ENCODE data around the gene SQSTM1.
"Not testable (repeated sequence)": the region's sequence is repeated elsewhere in the genome, so short reads cannot be mapped to it uniquely, and the experiment has no call there.

Gene SQSTM1

DNA sequence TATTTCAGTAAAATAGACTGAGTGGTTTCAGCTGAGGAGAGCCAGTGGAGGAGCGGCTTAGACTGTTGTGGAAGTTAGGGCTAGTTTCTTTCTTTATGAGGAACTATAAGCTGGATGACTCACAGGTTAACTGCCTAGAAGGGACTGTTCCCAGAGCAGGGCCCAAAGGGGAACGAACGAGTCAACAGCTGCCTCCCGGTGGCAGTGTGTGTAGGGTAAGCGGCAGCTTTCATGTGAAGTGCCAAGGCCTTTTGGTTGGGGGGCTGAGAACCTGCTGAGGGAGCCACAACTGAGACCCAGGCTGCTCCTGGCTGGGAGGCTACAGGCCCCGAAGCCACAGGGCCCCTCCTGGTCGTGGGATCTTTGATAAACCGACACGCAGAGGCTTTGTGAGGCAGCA is 7.0 kb downstream of the SQSTM1 start:
- DNase-seq (ENCODE audit: low read depth) = no peak

DNA sequence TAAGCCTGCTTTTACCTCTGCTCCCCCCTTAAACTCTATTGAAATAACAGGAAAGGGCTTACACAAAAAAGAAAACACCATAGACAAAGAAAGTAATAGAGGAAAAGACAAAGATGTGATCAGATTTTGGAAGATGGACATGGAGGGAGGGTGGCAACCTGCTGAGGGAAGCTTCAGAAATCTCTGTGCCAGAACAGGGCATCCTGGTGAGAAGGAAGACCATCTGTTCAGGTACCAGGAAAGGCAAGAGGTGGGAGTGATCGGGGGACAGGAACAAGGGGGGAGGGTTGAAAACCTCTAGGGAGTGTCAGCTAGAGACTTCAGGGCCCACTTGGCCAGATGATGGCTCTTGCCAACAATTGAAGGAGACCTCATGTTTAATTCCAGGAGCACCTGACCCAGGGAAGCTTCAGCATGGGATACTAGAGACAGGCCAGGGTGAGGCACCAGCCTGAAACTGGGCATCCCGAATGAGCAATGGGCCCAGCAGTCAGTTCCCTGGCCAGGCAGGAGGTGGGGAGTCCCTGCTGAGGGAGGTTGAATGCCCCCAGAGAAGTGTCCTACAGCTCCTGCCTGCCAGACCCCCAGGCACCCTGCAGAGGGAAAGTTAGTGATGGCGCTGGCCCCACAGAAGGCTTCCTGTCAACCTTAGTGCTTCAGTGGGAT is 8.2 kb downstream of the SQSTM1 start:
- DNase-seq (ENCODE audit: low read depth) = no peak

DNA sequence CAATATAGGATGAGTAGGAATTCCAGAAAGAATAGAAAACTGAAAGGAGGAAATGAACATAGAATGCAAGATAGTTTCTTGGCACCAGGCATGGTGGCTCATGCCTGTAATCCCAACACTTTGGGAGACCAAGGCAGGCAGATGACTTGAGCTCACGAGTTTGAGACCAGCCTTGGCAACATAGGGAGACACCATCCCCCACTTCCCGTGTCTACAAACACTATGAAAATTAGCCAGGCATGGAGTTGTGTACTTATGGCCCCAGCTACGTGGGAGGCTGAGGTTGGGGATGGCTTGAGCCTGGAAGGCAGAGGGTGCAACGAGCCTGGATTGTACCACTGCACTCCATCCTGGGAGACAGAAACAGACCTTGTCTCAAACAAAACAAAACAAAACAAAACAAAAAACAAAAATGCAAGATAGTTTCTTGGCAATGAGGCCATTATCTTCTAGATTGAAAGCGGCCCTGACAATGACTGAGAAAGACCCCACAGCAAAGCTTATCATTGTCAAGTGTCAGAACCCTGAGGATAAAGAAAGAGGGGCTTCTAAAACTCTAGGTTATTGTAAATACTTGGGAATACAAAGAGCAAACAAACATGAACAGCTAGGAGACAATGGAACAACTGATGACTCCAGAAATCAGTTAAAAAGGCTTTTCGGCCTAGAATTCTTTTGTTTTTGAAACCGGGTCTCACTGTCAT is 9.2 kb downstream of the SQSTM1 start:
- no peak for DNase-seq (ENCODE audit: low read depth)

DNA sequence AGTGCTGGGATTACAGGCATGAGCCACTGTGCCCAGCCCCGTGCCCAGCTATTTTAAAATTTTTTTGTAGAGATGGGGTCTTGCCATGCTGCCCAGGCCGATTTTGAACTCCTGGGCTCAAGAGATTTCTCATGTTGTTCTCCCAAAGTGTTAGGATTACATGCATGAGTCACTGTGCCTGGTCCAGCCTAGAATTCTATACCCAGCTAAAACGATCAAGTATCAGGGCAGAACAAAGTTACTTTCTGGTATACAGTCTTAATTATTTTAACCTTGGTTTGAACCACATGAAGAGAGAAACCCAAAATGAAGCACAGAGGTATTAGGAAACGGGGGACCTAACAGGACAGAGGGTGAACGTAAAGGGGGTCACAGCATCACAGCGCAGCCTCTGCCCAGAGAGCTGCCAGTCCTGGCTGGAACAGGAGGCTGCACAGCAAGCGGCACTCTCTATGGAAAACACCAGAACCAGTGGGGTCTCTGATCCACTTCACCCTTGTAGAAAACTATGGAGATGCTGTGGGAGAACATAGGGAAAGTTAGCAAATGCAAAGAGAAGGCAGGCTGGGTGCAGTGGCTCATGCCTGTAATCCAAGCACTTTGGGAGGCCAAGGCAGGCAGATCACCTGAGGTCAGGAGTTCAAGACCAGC is 10.2 kb downstream of the SQSTM1 start:
- no peak for DNase-seq (ENCODE audit: low read depth)

DNA sequence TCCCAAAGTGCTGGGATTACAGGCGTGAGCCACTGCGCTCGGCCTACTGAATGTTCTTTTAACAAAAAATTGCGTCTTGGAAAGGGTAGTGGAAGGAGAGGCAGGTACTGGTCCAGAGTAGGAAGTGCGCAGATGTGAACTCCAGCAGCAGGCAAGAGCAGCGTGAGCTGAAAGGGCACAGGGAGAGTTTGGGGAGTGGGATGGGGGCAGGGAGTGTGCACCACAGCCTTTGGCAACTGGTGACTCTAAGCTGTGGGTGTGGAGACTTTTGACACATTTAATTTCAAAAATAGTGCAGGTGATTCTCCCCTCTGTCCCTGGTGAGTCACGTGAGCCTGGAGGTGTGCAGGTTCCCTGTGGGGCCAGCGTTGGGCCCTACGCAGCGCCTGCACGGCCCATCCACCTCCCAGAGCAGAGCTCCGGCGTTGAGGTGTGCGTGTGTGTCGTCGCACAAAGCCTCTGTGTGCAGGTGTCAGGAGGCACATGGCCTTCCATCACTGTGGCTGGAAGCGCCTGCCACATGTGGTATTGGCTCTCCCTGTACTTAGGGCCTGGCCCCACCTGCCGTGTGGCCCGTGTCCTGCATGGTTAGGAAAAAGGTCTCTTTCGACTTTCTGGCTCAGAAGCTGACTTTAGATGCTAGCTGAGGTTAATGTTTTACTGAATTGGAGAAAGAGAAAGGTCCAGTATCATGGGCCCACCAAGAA is 11.5 kb downstream of the SQSTM1 start:
- DNase-seq (ENCODE audit: low read depth) = no peak

DNA sequence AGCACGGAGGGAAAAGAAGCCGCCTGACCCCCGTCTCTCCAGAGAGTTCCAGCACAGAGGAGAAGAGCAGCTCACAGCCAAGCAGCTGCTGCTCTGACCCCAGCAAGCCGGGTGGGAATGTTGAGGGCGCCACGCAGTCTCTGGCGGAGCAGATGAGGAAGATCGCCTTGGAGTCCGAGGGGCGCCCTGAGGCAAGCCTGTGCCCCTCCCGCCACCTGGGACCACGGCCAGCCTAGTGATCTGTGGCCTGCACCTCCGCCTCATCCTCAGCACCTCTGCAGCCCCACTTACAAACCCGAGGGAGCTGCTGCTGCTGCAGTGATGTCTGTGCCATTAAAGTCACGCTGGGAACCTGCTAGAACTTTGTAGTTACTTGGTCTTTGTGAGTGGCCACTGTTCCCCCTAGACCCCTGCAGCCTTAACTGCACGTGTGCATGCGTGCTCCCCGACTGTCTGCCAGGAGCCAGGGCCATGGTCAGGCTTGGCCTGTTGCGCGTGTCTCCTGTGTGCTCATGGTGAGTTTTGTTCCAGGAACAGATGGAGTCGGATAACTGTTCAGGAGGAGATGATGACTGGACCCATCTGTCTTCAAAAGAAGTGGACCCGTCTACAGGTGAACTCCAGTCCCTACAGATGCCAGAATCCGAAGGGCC is 12.5 kb downstream of the SQSTM1 start:
- DNase-seq (ENCODE audit: low read depth) = no peak

DNA sequence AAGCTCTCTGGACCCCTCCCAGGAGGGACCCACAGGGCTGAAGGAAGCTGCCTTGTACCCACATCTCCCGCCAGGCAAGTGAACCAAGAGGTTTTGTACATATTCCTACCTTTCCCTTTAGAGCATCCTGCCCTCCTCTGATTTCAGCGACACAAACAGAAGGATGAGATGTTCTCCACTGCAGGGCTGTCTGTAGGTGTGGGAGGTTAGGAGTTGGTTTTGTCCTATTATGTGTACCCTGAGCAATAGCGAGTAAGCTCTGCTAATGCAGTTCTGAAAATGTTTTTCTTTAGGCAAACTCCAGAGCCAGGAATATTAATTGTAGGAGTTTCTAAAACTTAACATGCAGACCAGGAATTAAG is 13.0 kb downstream of the SQSTM1 start:
- no peak for DNase-seq (ENCODE audit: low read depth)

DNA sequence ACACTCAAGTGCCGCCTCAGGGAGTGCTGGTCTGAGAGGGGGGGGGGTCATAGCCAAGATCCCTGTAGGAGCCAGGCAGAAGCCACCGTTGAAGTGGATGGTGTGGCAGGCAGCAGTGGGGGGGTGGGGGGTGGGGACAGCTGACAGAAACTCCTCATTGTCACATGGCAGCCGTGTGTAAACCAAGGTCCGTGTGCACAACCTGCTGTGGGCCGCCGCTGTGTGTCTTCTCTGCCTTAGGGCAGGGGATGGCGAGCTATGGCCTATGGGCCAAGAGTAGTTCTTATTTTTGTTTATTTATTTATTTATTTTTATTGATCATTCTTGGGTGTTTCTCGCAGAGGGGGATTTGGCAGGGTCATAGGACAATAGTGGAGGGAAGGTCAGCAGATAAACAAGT is 13.4 kb downstream of the SQSTM1 start:
- DNase-seq (ENCODE audit: low read depth) = no peak

DNA sequence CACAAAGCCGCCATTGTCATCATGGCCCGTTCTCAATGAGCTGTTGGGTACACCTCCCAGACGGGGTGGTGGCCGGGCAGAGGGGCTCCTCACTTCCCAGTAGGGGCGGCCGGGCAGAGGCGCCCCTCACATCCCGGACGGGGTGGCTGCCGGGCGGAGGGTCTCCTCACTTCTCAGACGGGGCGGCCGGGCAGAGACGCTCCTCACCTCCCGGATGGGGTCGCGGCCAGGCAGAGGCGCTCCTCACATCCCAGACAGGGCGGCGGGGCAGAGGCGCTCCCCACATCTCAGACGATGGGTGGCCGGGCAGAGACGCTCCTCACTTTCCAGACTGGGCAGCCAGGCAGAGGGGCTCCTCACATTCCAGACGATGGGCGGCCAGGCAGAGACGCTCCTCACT is 14.2 kb downstream of the SQSTM1 start:
- DNase-seq (ENCODE audit: low read depth) = not testable (repeated sequence)

DNA sequence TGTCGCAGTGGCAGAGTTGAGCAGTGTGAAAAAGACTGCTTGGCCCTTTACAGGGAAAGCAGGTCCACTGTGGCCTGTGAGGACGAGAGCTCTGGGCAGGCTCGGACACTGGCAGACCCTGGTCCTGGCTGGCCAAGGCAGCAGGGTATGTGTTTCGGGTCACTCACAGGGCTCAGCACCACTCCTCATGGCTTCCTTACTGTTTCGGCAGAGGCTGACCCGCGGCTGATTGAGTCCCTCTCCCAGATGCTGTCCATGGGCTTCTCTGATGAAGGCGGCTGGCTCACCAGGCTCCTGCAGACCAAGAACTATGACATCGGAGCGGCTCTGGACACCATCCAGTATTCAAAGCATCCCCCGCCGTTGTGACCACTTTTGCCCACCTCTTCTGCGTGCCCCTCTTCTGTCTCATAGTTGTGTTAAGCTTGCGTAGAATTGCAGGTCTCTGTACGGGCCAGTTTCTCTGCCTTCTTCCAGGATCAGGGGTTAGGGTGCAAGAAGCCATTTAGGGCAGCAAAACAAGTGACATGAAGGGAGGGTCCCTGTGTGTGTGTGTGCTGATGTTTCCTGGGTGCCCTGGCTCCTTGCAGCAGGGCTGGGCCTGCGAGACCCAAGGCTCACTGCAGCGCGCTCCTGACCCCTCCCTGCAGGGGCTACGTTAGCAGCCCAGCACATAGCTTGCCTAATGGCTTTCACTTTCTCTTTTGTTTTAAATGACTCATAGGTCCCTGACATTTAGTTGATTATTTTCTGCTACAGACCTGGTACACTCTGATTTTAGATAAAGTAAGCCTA is 15.7 kb downstream of the SQSTM1 start:
- DNase-seq (ENCODE audit: low read depth) = peak; percentile 32

DNA sequence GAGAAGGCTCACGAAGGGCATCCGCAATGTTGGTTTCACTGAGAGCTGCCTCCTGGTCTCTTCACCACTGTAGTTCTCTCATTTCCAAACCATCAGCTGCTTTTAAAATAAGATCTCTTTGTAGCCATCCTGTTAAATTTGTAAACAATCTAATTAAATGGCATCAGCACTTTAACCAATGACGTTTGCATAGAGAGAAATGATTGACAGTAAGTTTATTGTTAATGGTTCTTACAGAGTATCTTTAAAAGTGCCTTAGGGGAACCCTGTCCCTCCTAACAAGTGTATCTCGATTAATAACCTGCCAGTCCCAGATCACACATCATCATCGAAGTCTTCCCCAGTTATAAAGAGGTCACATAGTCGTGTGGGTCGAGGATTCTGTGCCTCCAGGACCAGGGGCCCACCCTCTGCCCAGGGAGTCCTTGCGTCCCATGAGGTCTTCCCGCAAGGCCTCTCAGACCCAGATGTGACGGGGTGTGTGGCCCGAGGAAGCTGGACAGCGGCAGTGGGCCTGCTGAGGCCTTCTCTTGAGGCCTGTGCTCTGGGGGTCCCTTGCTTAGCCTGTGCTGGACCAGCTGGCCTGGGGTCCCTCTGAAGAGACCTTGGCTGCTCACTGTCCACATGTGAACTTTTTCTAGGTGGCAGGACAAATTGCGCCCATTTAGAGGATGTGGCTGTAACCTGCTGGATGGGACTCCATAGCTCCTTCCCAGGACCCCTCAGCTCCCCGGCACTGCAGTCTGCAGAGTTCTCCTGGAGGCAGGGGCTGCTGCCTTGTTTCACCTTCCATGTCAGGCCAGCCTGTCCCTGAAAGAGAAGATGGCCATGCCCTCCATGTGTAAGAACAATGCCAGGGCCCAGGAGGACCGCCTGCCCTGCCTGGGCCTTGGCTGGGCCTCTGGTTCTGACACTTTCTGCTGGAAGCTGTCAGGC is 16.6 kb downstream of the SQSTM1 start:
- DNase-seq (ENCODE audit: low read depth) = no peak

DNA sequence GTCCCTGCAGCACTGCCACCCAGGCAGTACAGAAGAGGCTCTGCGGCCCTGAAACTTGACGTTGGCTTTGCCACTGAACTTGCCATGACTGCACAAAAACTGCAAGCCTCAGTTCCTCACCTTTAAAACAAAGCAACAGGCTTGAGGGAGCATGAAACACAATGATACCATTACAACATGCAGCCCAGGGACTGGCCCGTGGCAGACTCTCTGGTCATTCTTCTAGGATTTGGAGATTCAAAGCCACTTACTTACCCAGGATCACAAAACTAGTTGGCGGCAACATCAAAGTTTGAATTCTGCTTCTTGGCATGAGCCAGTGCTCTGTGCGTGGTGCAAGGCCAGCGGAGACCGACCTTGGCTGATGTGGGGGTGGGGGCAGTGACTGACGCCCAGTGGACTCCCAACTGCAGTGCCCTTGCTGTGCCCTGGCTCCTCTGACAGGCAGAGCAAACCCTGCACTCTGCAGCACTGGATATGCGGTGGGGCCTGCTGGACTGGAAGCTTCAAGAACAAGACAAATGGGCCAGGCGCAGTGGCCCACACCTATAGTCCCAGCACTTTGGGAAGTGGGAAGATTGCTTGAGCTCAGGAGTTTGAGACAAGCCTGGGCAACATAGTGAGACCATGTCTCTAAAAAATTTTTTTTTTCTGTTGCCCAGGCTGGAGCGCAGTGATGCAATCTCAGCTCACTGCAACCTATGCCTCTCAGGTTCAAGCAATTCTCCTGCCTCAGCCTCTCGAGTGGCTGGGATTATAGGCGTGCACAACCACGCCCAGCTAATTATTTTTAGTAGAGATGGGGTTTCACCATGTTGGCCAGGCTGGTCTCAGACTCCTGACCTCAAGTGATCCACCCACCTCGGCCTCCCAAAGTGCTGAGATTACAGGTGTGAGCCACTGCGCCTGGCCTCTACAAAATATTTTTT is 18.9 kb downstream of the SQSTM1 start:
- no peak for DNase-seq (ENCODE audit: low read depth)

DNA sequence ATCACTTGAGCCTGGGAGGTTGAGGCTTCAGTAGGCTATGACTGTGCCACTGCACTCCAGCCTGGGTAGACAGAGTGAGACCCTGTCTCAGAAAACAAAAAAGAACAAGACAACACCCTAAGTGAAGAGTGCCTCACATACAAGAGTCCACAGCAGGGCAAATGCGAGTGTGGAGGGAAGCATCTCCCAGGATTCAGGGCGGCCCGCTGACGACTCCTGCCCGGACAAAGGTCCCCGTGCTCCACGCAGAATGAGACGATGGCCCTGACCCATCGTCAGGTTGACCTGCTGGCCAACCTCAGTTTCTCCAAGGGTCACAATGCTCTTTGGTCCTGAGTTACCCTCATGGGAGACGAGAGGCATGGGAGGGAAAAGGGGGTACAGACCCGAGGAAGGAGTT is 19.6 kb downstream of the SQSTM1 start:
- DNase-seq (ENCODE audit: low read depth) = no peak

DNA sequence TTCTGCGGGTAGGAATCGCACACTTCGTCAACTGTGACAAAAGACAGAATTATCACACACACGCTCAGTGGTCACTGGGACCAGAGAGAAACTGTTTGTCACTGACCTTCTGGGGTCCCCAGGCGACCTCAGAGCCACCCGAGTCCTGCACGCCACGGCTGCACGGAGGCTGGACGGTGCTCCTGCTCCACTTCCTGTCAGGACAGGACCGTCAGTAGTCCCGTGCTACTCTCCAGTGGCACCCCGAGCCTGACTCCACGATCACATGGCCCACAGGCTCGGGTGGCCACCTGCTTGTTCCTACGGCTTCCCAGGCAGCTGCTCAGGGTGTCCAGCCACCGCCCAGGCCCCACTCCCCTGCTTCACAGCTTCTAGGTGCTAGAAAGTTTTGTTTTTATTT is 20.1 kb downstream of the SQSTM1 start:
- DNase-seq (ENCODE audit: low read depth) = no peak

DNA sequence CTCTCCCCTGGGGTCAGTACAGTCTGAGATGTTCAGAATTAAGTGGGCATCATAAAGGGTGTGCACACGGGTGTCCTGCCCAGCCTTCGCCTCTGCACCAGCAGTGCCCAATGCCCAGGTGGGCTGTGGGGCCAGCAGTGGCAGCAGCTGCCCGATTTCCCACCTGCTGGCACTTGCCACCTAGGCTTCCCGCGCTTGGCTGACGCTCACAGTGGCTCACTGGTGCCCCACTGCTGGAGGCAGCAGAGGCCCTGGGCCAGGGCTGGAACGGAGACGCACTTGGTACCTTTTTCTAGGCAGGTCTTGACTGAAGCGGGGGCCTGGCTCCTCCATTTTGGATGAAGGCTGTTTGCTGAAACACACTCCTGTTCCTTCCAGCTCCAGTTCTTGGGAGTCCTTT is 20.9 kb downstream of the SQSTM1 start:
- no peak for DNase-seq (ENCODE audit: low read depth)

DNA sequence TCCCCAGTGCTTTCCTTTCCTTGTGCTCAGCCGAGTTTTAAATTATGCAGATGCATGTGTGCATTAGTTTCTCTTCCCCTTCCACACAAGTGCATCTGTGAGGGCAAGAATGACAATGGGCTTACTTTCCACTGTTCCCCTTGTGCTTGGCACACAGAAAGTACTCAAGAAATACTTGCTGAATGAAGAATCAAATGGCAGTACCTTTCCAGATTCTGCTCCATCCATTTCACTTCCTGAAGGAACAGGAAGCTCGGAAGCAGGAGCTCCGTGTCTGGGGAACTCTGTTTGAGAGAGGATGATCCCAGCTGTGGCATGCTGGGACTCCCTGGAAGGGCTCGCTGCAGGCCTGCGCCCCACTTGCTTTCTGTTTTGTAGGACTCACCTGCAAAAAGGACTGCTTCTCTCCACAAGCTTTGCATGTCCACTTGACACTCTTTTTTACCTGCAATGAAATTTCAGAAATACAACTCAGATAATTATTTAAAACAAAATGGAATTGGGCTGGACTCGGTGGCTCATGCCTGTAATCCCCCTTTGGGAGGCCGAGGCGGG is 32.4 kb downstream of the SQSTM1 start:
- no peak for DNase-seq (ENCODE audit: low read depth)

DNA sequence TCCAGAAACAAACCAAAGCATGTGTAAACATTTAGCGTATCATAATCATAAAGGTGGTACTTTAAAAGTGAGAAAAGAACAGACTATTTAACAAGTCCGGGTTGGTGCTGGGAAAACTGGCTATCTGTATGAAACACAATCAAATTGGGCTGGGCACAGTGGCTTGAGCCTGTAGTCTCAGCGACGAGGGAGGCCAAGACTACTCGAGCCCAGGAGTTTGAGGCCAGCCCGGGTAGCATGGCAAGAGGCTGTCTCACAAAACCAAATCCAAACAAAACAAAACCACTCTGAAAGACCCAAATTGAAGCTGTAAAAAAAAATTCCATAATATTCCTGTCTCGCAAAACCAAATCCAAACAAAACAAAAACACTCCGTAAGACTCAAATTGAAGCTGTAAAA is 33.7 kb downstream of the SQSTM1 start:
- DNase-seq (ENCODE audit: low read depth) = no peak

DNA sequence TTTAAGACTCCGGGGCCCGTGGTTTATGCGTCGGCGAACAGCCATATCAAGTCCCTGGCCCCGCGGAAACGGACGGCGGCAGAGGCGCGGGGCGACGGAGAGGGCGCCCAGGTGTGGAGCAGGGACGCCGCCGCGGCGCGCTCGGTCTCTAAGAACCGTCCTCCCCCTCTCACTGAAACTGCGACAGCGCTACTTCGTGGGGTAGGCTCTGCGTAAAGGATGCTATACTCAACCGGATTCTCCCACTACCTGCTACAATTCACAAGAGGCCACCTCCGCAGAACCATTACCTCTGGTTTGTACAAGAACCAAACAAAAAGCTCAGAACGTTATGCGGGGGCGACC is 37.5 kb downstream of the SQSTM1 start:
- no peak for DNase-seq (ENCODE audit: low read depth)

Measured in stimulated activated CD8-positive, alpha-beta memory T cell treated with anti-CD3 and anti-CD28 coated beads, Interleukin-12 subunit alpha, Interleukin-12 subunit beta, amount 100 ng/mL, for 4 hours (primary cell).